ENCODE data around the gene GBGT1. TPM values are rescaled to one million over a fixed set of nuclear protein-coding genes. Genes with fewer than 3 reads are reported as not detected.

GBGT1 gene
- total and polyA plus RNA-seq, 10 donors, result 9.2 to 52.8 (median 30.7) TPM

DNA sequence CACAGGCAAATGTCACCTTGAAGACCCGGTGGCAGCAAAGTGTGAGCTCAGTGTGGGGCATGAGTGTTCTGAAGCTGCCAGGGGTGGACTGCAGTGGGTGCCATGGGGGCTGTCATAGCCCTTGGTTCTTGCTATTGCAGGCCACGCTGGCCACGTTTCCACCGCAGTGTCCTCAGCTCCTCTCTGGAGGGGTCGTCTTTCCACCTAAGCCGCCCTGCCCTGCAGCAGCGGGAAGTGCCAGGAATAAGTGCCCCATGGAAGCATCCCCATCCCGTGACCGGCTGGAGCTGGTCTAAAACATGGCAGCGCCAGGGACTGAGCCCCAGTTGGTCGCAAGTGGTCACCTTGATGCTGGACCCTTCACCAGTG, 38.4 kb upstream of the GBGT1 start:
- Histone ChIP-seq H3K36me3 (no peaks in the 10 kb centered on the region), H3K4me1 (no peaks in the 10 kb centered on the region), H3K4me3 (no peak overlapping the region), H3K9me3 (no peaks in the 10 kb centered on the region), H3K27me3 (replicated peaks in 1 of 7) (peaks cover 0 to 76% (median 0%) of the 10 kb centered on the region in 7 donors), H3K27ac (no peak overlapping the region)
- peak; percentile 41 for DNase-seq
- WGBS, 5 donors, result 86 to 92% (median 89%) methylated on average over 11 of the region's 11 CpGs
- TF ChIP-seq POLR2AphosphoS5 (IDR thresholded peaks at IDR 0.05) (no peak), POLR2A (IDR thresholded peaks at IDR 0.05) (no peak)
- TF ChIP-seq, protein P1, sequence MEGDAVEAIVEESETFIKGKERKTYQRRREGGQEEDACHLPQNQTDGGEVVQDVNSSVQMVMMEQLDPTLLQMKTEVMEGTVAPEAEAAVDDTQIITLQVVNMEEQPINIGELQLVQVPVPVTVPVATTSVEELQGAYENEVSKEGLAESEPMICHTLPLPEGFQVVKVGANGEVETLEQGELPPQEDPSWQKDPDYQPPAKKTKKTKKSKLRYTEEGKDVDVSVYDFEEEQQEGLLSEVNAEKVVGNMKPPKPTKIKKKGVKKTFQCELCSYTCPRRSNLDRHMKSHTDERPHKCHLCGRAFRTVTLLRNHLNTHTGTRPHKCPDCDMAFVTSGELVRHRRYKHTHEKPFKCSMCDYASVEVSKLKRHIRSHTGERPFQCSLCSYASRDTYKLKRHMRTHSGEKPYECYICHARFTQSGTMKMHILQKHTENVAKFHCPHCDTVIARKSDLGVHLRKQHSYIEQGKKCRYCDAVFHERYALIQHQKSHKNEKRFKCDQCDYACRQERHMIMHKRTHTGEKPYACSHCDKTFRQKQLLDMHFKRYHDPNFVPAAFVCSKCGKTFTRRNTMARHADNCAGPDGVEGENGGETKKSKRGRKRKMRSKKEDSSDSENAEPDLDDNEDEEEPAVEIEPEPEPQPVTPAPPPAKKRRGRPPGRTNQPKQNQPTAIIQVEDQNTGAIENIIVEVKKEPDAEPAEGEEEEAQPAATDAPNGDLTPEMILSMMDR (IDR thresholded peaks at IDR 0.05 in 8 of 11, conservative IDR thresholded peaks at IDR 0.05 in 3 of 11), result no peak
- intact Hi-C loops (cut with DNase I; ENCODE audit: low total_unique reads), result no loop called here

DNA sequence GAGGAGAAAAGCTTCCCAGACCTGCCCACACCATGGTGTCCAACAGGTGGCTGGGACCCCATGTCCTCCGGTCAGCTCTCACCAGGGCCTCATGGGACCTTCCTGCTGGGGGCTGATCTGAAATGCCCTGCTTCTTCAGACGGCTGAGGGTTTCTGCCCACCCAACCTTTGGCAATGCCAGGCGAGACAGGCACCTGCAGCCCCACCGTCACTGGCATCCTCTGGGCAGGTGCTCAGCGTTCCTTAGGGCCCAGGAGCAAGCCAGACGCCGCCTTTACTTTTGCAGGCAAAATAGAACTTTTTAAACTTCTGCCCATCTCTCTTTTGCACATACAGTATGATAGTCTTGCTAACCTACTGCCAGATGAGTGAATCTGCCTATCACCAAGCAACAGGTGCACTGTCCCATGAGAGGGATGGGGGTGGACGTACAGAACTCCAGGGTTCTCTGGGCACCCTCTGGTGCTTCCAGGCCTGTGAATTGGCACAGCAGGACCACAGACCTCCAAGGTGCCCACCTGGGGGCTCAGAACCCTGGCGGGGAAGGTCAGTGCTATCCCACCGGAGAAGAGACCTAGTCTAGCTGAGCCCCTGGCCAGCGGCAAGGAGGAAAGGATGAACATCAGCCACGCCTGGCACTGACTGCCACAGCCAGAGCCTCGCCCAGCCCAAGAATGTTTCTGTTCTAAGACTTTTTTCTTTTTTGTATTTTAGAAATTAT, 37.9 kb upstream of the GBGT1 start:
- TF ChIP-seq POLR2AphosphoS5 (IDR thresholded peaks at IDR 0.05), result no peak
- no peak for TF ChIP-seq POLR2A (IDR thresholded peaks at IDR 0.05)
- TF ChIP-seq, protein P1 (IDR thresholded peaks at IDR 0.05 in 8 of 11, conservative IDR thresholded peaks at IDR 0.05 in 3 of 11), result no peak
- H3K4me1 ChIP-seq, result no peaks in the 10 kb centered on the region
- WGBS, 5 donors, result 76 to 88% (median 85%) methylated on average over 11 to 13 of the region's 13 CpGs
- H3K4me3 ChIP-seq, result no peak overlapping the region
- no peak overlapping the region for H3K27ac ChIP-seq
- DNase-seq, result peak; percentile 61
- H3K27me3 ChIP-seq (replicated peaks in 1 of 7), result peaks cover 0 to 72% (median 0%) of the 10 kb centered on the region in 7 donors
- H3K9me3 ChIP-seq, result no peaks in the 10 kb centered on the region
- intact Hi-C loops (cut with DNase I; ENCODE audit: low total_unique reads), result no loop called here
- H3K36me3 ChIP-seq, result no peaks in the 10 kb centered on the region

DNA sequence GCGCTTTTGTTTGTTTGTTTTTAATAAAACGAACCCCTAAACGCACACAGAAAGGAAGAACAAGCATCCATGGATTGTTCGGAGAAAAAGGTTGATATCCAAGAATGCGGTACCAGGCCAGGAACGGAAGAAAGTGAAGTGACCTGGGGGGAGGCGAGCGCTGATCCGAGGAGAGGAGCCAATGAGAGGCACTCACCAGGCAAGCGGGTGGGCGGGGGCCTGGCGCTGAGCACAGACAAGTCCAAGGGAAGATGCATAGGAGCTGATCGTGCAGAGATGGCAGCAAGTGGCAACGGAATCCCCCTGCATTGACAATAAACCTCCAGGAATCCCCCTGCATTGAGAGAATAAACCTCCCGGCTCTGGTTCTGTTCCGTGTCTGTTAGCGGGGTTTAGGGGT, 36.9 kb upstream of the GBGT1 start:
- peak; percentile 55 for DNase-seq
- no peaks in the 10 kb centered on the region for H3K4me1 ChIP-seq
- no peaks in the 10 kb centered on the region for H3K36me3 ChIP-seq
- no peaks in the 10 kb centered on the region for H3K9me3 ChIP-seq
- no peak for TF ChIP-seq POLR2A (IDR thresholded peaks at IDR 0.05)
- no peak for TF ChIP-seq POLR2AphosphoS5 (IDR thresholded peaks at IDR 0.05)
- TF ChIP-seq, protein P1 (IDR thresholded peaks at IDR 0.05 in 8 of 11, conservative IDR thresholded peaks at IDR 0.05 in 3 of 11), result no peak
- peaks cover 0 to 73% (median 0%) of the 10 kb centered on the region in 7 donors for H3K27me3 ChIP-seq (replicated peaks in 1 of 7)
- WGBS, 5 donors, result 87 to 92% (median 88%) methylated on average over 17 of the region's 17 CpGs
- H3K4me3 ChIP-seq, result no peak overlapping the region
- intact Hi-C loops (cut with DNase I; ENCODE audit: low total_unique reads), result no loop called here
- H3K27ac ChIP-seq, result no peak overlapping the region

DNA sequence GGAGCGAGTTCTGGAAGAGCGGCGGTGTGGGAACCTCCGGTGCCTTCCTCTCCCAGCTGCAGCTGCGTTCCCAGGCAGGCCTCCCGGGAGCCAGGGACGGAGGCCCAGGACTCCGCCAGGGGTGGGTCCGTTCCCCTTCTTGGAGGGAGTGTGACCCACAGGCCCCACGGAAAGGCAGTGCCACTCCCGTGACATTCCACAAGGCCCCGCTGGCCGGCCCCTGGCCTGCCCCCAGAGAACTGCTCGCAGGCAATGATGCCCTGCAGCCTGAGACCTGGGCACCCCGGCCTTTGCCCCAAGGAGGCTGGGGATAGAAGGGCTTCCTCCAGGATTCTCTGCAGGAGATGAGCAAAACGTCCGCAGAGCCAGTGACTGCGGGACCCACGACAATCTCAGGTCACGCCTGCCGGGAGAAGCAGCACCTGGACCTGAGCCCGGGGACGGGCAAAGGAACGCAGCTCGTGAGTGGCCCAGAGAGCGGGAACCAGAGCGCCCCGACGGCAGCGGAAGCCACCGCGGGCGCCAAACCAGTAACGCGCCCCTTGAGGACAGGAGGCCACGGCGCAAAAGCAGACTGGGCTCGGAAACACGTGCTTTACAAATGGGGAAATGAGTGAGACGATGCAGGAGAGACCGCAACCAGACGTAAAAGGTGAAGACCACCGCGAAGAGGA, 36.1 kb upstream of the GBGT1 start:
- TF ChIP-seq, protein P1 (IDR thresholded peaks at IDR 0.05 in 8 of 11, conservative IDR thresholded peaks at IDR 0.05 in 3 of 11), result peak in 4 of 11 experiments; percentile 9 to 21 (median 18)
- TF ChIP-seq POLR2A (IDR thresholded peaks at IDR 0.05) (no peak), POLR2AphosphoS5 (IDR thresholded peaks at IDR 0.05) (peak in 2 of 3 donors; percentile 39 to 55)
- Histone ChIP-seq H3K27me3 (replicated peaks in 1 of 7) (peaks cover 0 to 70% (median 0%) of the 10 kb centered on the region in 7 donors), H3K36me3 (no peaks in the 10 kb centered on the region), H3K27ac (peak overlapping the region in 2 of 8 donors; percentile 20 to 25), H3K9me3 (peaks cover 0 to 6% (median 2%) of the 10 kb centered on the region in 8 donors), H3K4me3 (peak overlapping the region; percentile 3 to 57 (median 20)), H3K4me1 (no peaks in the 10 kb centered on the region)
- intact Hi-C loops (cut with DNase I; ENCODE audit: low total_unique reads), result no loop called here
- DNase-seq, result peak; percentile 81
- 31 to 50% (median 40%) methylated on average over 36 to 44 of the region's 44 CpGs for WGBS, 5 donors

Measured in spleen (tissue), 11 donors.